Measurements from ENCODE around the gene ZNF638.

Gene ZNF638

DNA sequence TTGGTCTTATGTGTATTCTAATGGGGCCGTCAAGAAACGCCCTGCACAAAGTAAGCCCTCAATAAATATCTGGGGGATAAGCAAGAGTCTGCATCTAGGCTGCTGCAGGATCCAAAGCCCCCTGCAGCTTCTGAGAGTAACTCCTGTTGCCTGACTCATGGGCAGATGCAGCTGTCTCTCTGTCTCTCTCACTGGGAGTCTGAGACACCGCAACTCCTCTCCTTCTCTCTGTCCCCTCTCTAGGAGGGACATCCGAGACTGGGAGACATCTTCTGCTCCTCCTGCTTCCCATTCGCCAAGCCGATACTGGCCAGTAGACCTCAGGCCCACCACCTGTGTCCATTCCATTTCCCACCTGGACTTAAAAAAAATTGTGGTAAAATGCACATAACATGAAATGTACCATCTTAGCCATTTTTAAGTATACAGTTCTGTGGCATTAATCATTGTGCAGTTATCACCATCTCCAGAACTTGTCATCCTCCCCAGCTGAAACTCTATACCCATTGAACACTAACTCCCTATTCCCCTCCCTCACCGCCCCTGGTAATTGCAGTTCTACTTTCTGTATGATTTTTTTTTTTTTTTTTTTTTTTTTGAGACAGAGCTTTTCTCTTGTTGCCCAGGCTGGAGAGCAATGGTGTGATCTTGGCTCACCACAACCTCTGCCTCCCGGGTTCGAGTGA lies 141.9 kb downstream of the ZNF638 start:
- Mint-ChIP-seq H3K27me3 (peaks cover 24% of the 10 kb centered on the region), H3K4me1 (ENCODE audit: low read depth) (no peaks in the 10 kb centered on the region), H3K9me3 (no peaks in the 10 kb centered on the region), H3K27ac (no peak overlapping the region), H3K4me3 (no peak overlapping the region), H3K36me3 (ENCODE audit: low read depth) (no peaks in the 10 kb centered on the region)

DNA sequence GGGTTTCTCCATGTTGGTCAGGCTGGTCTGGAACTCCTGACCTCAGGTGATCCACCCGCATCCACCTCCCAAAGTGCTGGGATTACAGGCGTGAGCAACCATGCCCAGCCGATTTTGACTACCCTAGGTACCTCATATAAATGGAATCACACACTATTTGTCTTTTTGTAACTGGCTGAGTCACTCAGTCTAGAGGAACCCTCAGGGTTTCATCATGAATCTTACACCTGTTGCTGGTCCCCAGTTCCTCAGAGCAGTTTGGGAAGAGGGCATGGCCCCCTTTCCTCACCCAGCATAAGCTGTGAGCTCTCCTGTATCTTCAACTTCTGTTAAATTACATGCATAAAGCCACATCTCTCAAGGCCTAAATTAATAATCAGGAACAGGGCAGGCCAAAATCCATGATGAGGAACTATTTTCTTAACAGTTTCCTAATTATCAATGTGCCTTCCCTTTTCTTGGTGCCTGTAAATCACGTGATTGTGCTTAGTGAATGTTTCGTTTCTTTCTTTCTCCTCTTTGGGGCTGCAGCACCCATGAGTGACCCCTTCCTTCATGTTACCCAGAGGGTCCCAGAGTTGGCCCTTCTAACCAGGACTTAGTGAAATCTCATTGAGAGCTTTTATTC lies 142.6 kb downstream of the ZNF638 start:
- Mint-ChIP-seq H3K36me3 (ENCODE audit: low read depth) (no peaks in the 10 kb centered on the region), H3K27ac (no peak overlapping the region), H3K9me3 (no peaks in the 10 kb centered on the region), H3K4me3 (no peak overlapping the region), H3K4me1 (ENCODE audit: low read depth) (no peaks in the 10 kb centered on the region), H3K27me3 (peaks cover 16% of the 10 kb centered on the region)

DNA sequence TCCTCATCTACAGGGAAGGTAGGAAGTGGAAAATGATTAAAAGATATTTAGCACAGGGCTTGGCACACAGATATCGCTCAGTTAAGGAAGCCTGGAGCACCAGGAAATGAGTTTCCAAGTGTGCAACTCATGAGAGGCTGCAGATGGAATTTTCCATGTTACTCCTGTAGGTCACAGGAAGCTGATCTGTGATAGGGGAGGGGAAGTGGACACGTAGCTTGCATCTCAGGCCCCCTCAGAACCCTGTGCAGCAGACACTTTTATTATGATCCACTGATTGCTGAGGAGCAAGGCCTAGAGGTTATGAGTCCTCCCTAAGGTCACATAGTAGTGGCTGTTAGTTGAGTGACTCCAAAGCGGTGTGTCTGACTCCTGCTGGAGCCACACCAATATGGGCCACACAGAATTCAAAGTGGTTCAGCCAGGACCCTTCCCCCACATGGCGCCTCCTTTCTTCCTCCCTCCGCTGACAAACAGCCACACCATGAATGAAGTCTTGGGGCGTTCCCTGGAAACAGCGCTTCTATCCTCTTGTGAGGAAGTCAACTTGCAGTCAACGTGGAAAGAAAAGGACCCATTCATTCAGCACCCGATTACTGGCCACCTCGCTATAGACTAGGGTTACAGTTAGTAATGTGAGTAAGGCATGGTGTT lies 143.3 kb downstream of the ZNF638 start:
- Mint-ChIP-seq H3K27ac (no peak overlapping the region), H3K36me3 (ENCODE audit: low read depth) (no peaks in the 10 kb centered on the region), H3K27me3 (peaks cover 12% of the 10 kb centered on the region), H3K4me3 (no peak overlapping the region), H3K4me1 (ENCODE audit: low read depth) (no peaks in the 10 kb centered on the region), H3K9me3 (no peaks in the 10 kb centered on the region)

GRCh38 chr2:71476495-71476894 lies 144.9 kb downstream of the ZNF638 start:
- Mint-ChIP-seq H3K4me1 (ENCODE audit: low read depth) (no peaks in the 10 kb centered on the region), H3K27ac (no peak overlapping the region), H3K36me3 (ENCODE audit: low read depth) (no peaks in the 10 kb centered on the region), H3K4me3 (no peak overlapping the region), H3K27me3 (peaks cover 6% of the 10 kb centered on the region), H3K9me3 (no peaks in the 10 kb centered on the region)

GRCh38 chr2:71477231-71477691 lies 145.7 kb downstream of the ZNF638 start:
- Mint-ChIP-seq H3K4me1 (ENCODE audit: low read depth) (no peaks in the 10 kb centered on the region), H3K36me3 (ENCODE audit: low read depth) (no peaks in the 10 kb centered on the region), H3K9me3 (no peaks in the 10 kb centered on the region), H3K27ac (no peak overlapping the region), H3K27me3 (peaks cover 6% of the 10 kb centered on the region), H3K4me3 (no peak overlapping the region)

DNA sequence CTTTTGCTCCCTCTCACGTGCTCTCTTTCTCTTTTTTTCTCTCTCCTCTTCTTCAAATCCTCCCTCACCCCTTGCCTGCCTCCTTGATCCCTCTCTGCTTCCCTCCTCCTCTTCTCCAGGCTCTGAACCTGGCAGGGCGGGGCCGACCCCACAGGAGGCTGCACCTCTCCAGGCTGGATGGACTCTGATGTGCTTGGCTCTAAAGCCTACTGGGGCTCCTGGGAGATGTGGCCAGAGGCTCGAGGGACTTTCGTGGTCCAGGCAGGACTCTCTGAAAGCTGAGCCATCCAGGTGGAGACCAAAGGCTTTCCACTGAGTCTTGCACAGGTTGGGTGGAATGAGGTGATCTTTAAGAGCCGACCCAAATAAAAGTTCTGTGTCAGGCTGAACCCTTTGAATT lies 147.2 kb downstream of the ZNF638 start:
- Mint-ChIP-seq H3K9me3 (no peaks in the 10 kb centered on the region), H3K27me3 (peaks cover 4% of the 10 kb centered on the region), H3K4me1 (ENCODE audit: low read depth) (no peaks in the 10 kb centered on the region), H3K27ac (no peak overlapping the region), H3K4me3 (no peak overlapping the region), H3K36me3 (ENCODE audit: low read depth) (no peaks in the 10 kb centered on the region)

DNA sequence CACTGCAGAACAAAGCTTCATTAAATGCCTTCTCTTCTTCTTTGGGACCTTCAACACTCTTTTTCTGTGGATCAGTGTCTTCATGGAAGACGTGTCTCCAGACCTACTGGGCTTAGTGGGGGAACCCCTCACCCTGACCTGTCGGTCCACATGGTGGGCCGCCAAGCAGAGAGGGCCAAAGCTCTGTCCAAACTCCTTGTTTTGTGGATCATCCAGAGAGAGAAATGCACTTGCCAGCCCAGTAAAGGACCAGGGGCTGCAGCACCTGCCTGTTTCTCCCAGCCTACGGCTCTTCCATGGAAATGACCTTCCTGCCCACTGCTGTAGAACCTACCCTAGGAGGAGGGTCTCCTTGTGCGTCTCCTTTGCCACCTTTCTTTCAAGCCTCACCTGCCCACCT lies 147.7 kb downstream of the ZNF638 start:
- no peaks in the 10 kb centered on the region for H3K9me3 Mint-ChIP-seq
- no peaks in the 10 kb centered on the region for H3K4me1 Mint-ChIP-seq (ENCODE audit: low read depth)
- no peak overlapping the region for H3K27ac Mint-ChIP-seq
- H3K36me3 Mint-ChIP-seq (ENCODE audit: low read depth) = no peaks in the 10 kb centered on the region
- peaks cover 4% of the 10 kb centered on the region for H3K27me3 Mint-ChIP-seq
- H3K4me3 Mint-ChIP-seq = no peak overlapping the region

DNA sequence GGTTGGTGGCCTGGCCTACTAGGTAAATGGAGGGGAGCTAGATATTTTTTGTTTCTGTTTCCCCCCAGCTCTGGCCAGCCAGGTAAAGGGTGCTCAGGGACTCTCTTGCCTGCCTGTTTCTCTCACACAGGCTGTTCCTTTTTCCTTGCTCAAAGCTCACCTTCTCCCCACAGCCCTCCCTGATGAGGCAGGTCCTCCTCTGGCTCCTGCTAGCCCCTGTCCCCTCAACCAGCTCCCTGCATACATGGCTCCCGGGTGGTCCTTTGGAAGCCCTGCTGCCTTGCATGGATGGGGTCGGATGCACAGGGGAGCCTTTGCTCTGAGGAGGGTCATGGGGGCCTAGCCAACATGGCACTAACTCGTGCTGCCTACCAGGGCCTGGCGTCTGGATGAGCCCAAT lies 149.5 kb downstream of the ZNF638 start:
- H3K27ac Mint-ChIP-seq = no peak overlapping the region
- no peaks in the 10 kb centered on the region for H3K4me1 Mint-ChIP-seq (ENCODE audit: low read depth)
- H3K27me3 Mint-ChIP-seq = no peaks in the 10 kb centered on the region
- no peaks in the 10 kb centered on the region for H3K36me3 Mint-ChIP-seq (ENCODE audit: low read depth)
- no peaks in the 10 kb centered on the region for H3K9me3 Mint-ChIP-seq
- H3K4me3 Mint-ChIP-seq = no peak overlapping the region

DNA sequence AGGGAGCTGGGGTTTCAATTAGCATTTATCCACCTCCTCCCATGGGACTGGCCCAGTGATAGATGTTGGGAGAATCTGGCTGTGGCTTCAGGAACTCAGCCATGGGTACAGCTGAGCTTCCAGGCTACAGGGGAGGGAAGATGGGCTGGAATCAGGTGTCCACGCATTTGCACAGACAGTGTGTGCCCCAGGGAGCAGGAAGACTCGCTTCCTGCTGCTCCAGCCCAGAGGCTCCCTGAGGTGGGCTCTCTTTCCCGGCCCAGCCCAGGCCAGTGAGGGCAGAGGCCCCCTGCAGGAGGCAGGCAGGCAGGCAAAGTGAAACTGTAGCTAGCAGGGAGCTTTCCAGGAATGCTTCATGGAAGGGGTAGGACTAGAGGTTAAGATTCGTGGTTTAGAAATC lies 150.5 kb downstream of the ZNF638 start:
- Mint-ChIP-seq H3K27me3 (no peaks in the 10 kb centered on the region), H3K36me3 (ENCODE audit: low read depth) (no peaks in the 10 kb centered on the region), H3K4me1 (ENCODE audit: low read depth) (no peaks in the 10 kb centered on the region), H3K9me3 (no peaks in the 10 kb centered on the region), H3K4me3 (no peak overlapping the region), H3K27ac (no peak overlapping the region)

- Mint-ChIP-seq H3K27ac (no peak overlapping the region), H3K4me1 (ENCODE audit: low read depth) (no peaks in the 10 kb centered on the region), H3K4me3 (no peak overlapping the region), H3K27me3 (no peaks in the 10 kb centered on the region), H3K9me3 (no peaks in the 10 kb centered on the region), H3K36me3 (ENCODE audit: low read depth) (no peaks in the 10 kb centered on the region)
Measured at GRCh38 chr2:71483246-71483645, 151.7 kb downstream of the ZNF638 start.

GRCh38 chr2:71484354-71484753 lies 152.8 kb downstream of the ZNF638 start:
- Mint-ChIP-seq H3K27me3 (no peaks in the 10 kb centered on the region), H3K4me3 (no peak overlapping the region), H3K9me3 (no peaks in the 10 kb centered on the region), H3K27ac (no peak overlapping the region), H3K4me1 (ENCODE audit: low read depth) (no peaks in the 10 kb centered on the region), H3K36me3 (ENCODE audit: low read depth) (no peaks in the 10 kb centered on the region)

All from stimulated activated naive CD8-positive, alpha-beta T cell treated with anti-CD3 and anti-CD28 coated beads, Interleukin-15, Interleukin-2, amounts not matched to agents 100 ng/mL and 50 ng/mL, for 24 hours (primary cell).